ENCODE results near the gene MKNK1. TPM values are rescaled to one million over a fixed set of nuclear protein-coding genes. Genes with fewer than 3 reads are reported as not detected.

The MKNK1 gene
- total RNA-seq, 1 donor, result 17.7 TPM

- TF ChIP-seq CTCF (IDR thresholded peaks at IDR 0.05; ENCODE audit: insufficient read depth, low read length), result no peak
- H3K4me3 ChIP-seq (ENCODE audit: low read depth, low read length), result no peak overlapping the region
- DNase-seq (ENCODE audit: low read depth), result no peak
Measured at GRCh38 chr1:46523496-46524353, 80.3 kb downstream of the MKNK1 start.

GRCh38 chr1:46522969-46523320 is 81.1 kb downstream of the MKNK1 start:
- no peak for DNase-seq (ENCODE audit: low read depth)
- no peak overlapping the region for H3K4me3 ChIP-seq (ENCODE audit: low read depth, low read length)
- no peak for TF ChIP-seq CTCF (IDR thresholded peaks at IDR 0.05; ENCODE audit: insufficient read depth, low read length)

DNA sequence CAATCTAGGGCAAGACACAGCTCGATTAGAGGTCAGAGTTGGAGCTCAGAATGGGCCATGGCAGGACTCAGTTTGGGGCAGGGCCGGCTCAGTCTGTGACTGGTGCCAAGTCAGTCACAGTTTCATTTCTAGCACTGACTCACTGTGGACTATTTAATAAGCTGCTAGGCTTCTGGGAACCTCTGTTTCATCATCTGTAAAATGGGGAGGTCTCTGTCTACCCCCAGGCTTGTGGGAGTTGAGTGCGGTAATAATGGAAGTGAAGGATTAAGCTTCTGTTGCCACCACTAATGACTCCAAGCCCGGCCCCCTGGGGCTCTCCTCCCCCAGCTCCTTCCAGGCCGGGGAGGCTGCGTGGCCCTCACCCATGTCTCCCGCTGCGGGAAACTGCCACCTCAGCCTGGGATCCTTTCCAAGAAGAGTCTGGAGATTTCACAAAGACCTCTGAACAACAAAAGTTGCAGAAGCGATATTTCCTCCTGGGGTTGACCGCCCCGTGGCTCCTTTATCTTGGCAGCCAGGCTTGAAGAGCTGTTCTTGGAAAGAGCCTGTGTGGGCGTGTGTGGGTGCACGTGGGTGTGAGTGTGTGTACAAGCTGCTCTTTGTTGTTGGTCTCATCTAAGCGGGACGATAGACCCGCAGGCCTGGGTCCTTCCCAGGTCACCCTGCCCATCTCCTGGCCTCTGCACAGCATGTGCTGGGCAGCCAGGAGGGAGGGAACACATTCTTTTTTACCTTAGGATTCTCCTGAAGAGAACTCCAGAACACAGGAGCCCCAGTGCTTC is 81.7 kb downstream of the MKNK1 start:
- peak; percentile 89 for DNase-seq (ENCODE audit: low read depth)
- H3K4me3 ChIP-seq (ENCODE audit: low read depth, low read length), result no peak overlapping the region
- no peak for TF ChIP-seq CTCF (IDR thresholded peaks at IDR 0.05; ENCODE audit: insufficient read depth, low read length)

DNA sequence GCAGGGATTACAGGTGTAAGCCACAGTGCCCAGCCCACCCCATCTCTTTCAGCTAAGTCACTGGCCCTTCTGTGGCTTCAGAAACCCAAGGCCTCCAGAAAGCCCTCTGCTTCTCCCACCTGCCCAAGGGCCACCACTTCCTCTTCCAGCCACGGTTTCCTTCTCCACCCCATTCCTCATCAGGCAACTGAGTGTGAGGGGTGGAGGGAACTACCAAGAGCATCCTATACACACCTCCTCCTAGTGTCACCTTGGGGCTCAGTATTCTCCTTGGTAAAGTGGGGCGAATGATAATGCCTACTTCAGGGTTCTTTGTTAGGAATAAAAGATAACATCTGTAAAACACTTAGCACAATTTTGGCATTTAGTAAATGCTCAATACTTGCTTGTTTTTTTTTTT is 82.7 kb downstream of the MKNK1 start:
- TF ChIP-seq CTCF (IDR thresholded peaks at IDR 0.05; ENCODE audit: insufficient read depth, low read length), result no peak

DNA sequence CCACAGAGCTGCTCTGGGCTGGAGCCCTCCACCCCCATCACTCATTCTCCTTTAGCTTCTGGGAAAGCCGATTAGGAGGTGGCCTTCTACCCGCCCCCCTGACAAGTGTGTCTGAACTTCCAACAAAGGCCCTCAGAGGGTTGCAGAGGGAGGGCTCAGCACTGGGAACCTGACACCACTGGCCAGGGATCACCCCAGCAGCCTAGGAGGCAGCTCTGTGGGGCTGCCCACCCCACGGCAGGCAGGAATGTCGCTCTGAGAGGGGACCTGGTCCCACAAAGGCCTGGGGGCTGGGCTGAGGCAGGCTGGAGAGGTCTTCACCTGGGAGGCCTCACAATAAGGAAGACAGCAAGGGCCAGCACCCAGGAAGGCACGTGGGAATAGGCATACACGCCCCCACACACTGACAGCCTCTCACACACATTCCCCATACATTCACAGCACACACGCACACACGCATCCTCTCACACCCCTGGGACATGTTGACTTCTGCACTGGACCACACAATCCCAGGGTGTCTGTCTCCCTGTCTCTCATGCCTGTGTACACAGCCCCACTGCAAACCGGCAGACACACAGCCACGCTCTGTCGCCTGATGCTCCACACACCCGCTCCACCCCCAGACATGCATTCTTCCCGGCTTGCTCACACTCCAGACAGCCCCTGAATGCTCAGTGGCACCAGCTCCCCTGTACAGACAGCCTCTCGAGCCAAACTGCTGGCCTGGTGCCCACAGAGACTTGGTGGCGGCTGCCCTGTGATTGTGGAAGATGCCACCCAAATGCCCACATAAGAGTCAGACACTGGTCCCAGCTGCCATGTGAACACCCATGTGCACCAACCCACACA is 83.8 kb downstream of the MKNK1 start:
- no peak for TF ChIP-seq CTCF (IDR thresholded peaks at IDR 0.05; ENCODE audit: insufficient read depth, low read length)
- no peak overlapping the region for H3K4me3 ChIP-seq (ENCODE audit: low read depth, low read length)
- DNase-seq (ENCODE audit: low read depth), result peak; percentile 61

More for the DNA sequence above, 82.7 kb downstream of the MKNK1 start:
- H3K4me3 ChIP-seq (ENCODE audit: low read depth, low read length), result no peak overlapping the region
- no peak for DNase-seq (ENCODE audit: low read depth)

DNA sequence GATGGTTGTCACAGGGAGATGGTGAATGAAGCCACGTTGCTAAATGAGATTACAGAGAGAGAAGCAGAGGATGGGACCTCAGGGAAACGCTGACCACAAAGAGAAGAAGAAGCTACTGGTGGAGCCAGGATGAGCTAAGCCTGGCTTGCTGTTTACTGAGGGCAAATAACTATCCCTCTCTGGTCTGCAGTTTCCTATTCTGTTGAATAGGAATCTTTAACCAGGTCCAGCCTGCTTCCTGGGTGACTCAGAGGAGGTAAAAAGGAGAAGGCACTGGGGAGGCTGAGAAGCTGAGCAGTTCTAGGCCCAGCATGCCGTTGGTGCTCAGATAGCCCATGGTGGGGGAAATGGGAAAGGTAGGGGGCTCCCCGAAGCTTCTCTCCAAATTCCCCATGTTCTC is 84.9 kb downstream of the MKNK1 start:
- no peak for TF ChIP-seq CTCF (IDR thresholded peaks at IDR 0.05; ENCODE audit: insufficient read depth, low read length)
- no peak for DNase-seq (ENCODE audit: low read depth)
- H3K4me3 ChIP-seq (ENCODE audit: low read depth, low read length), result no peak overlapping the region
